Osteoblast (primary cell): ENCODE data around the gene CNOT6. TPM values are rescaled to one million over a fixed set of nuclear protein-coding genes. Genes with fewer than 3 reads are reported as not detected.
A peak's percentile ranks its signal among the peaks of the same experiment; 100 is the strongest.
"Not testable (repeated sequence)": the region's sequence is repeated elsewhere in the genome, so short reads cannot be mapped to it uniquely, and the experiment has no call there.

ENCODE experiments used
- DNase-seq: peaks from one replicate; pipeline ENCODE4 v3.0.0; 2011; ENCODE audit warnings: low spot score, mixed read lengths; ENCODE audit not compliant: insufficient read length; ENCODE audit errors: missing footprints
- H2AFZ ChIP-seq: 2 replicates; pipeline ENCODE4 v1.6.0; 2011; ENCODE audit warnings: mild to moderate bottlenecking, low read length
- H3K27ac ChIP-seq: 2 replicates; pipeline ENCODE4 v1.5.1; 2011; ENCODE audit warnings: mild to moderate bottlenecking, low read depth, low read length, moderate library complexity
- H3K27me3 ChIP-seq: 2 replicates; pipeline ENCODE4 v1.6.0; 2012; ENCODE audit warnings: mild to moderate bottlenecking, control low read depth, inconsistent platforms, low read length, moderate library complexity; ENCODE audit not compliant: insufficient read depth
- H3K36me3 ChIP-seq: 2 replicates; pipeline ENCODE4 v1.5.1; 2011; ENCODE audit warnings: mild to moderate bottlenecking, low read length, control low read depth, moderate library complexity; ENCODE audit not compliant: insufficient read depth
- H3K4me1 ChIP-seq: 2 replicates; pipeline ENCODE4 v1.5.1; 2011; ENCODE audit warnings: mild to moderate bottlenecking, low read length, control low read depth, moderate library complexity; ENCODE audit not compliant: insufficient read depth
- H3K4me2 ChIP-seq: 2 replicates; pipeline ENCODE4 v1.6.0; 2011; ENCODE audit warnings: mild to moderate bottlenecking, low read length; ENCODE audit not compliant: insufficient read depth
- H3K4me3 ChIP-seq: fragments of 200-600 bp; sonication (generic); 3 replicates; pipeline ENCODE4 v1.5.1; 2012; ENCODE audit warnings: mild to moderate bottlenecking, low read length, inconsistent platforms; ENCODE audit not compliant: insufficient read depth
- H3K79me2 ChIP-seq: 2 replicates; pipeline ENCODE4 v1.6.0; 2012; ENCODE audit warnings: mild to moderate bottlenecking, low read length, control low read depth, inconsistent platforms; ENCODE audit not compliant: insufficient read depth
- H3K9me3 ChIP-seq: 2 replicates; pipeline ENCODE4 v1.5.1; 2011; ENCODE audit warnings: low read depth, low read length, control low read depth
- H4K20me1 ChIP-seq: 2 replicates; pipeline ENCODE4 v1.6.0; 2012; ENCODE audit warnings: mild to moderate bottlenecking, low read length, control low read depth; ENCODE audit not compliant: insufficient read depth
- CTCF ChIP-seq: IDR thresholded peaks from 2 replicates; pipeline ENCODE4 v1.5.1; 2011; ENCODE audit warnings: mild to moderate bottlenecking, low read depth, low read length, moderate library complexity; ENCODE audit errors: extremely low read depth
- total RNA-seq: library from RNA; depleted of rRNA; stranded (reverse); fragments of >200 nt; gene quantifications from 2 replicates; pipeline ENCODE4 v1.2.3, GENCODE V29; 2012

Gene CNOT6
- total RNA-seq, 1 donor = 8.3 TPM

GRCh38 chr5:180464603-180464970, 29.6 kb upstream of the CNOT6 start:
- no peak overlapping the region for H2AFZ ChIP-seq
- H3K4me2 ChIP-seq = no peak overlapping the region
- H4K20me1 ChIP-seq = no peaks in the 10 kb centered on the region
- no peaks in the 10 kb centered on the region for H3K9me3 ChIP-seq
- no peak for TF ChIP-seq CTCF
- no peak overlapping the region for H3K4me3 ChIP-seq
- no peak overlapping the region for H3K27ac ChIP-seq
- H3K4me1 ChIP-seq = no peaks in the 10 kb centered on the region
- no peak for DNase-seq
- H3K27me3 ChIP-seq = no peaks in the 10 kb centered on the region
- no peaks in the 10 kb centered on the region for H3K79me2 ChIP-seq
- no peaks in the 10 kb centered on the region for H3K36me3 ChIP-seq

- not testable (repeated sequence) for H3K27me3 ChIP-seq, H3K9me3 ChIP-seq, DNase-seq, H3K79me2 ChIP-seq, H3K4me3 ChIP-seq, H3K36me3 ChIP-seq, H3K27ac ChIP-seq, H3K4me1 ChIP-seq, H4K20me1 ChIP-seq, H3K4me2 ChIP-seq, H2AFZ ChIP-seq
Observed at GRCh38 chr5:180465052-180465451, 29.1 kb upstream of the CNOT6 start.

- Histone ChIP-seq H3K4me3 (no peak overlapping the region), H3K4me1 (no peaks in the 10 kb centered on the region), H2AFZ (no peak overlapping the region), H3K27ac (no peak overlapping the region), H3K9me3 (no peaks in the 10 kb centered on the region), H3K36me3 (no peaks in the 10 kb centered on the region), H3K4me2 (no peak overlapping the region), H3K79me2 (no peaks in the 10 kb centered on the region), H4K20me1 (no peaks in the 10 kb centered on the region), H3K27me3 (peaks cover 6% of the 10 kb centered on the region)
- peak; percentile 43 for DNase-seq
- TF ChIP-seq CTCF = no peak
Observed at GRCh38 chr5:180466316-180466715, 27.9 kb upstream of the CNOT6 start.

- Histone ChIP-seq H2AFZ (no peak overlapping the region), H3K4me2 (no peak overlapping the region), H3K79me2 (no peaks in the 10 kb centered on the region), H3K9me3 (no peaks in the 10 kb centered on the region), H3K4me3 (no peak overlapping the region), H4K20me1 (no peaks in the 10 kb centered on the region), H3K27ac (no peak overlapping the region), H3K27me3 (peaks cover 7% of the 10 kb centered on the region), H3K36me3 (no peaks in the 10 kb centered on the region), H3K4me1 (no peaks in the 10 kb centered on the region)
- TF ChIP-seq CTCF = no peak
- peak; percentile 81 for DNase-seq
Observed at GRCh38 chr5:180467028-180467975, 26.9 kb upstream of the CNOT6 start.
